Activated CD4-positive, alpha-beta T cell treated with anti-CD3 and anti-CD28 coated beads, Interleukin-2, amount 50 U/mL, for 4 hours (primary cell): Measurements from ENCODE around the gene RMND5A.
"Not testable (repeated sequence)": the region's sequence is repeated elsewhere in the genome, so short reads cannot be mapped to it uniquely, and the experiment has no call there.

Source experiments
- DNase-seq, 2 experiments: peaks; one replicate each; pipeline ENCODE4 v3.0.0-alpha.2; 2020

Gene RMND5A, protein sequence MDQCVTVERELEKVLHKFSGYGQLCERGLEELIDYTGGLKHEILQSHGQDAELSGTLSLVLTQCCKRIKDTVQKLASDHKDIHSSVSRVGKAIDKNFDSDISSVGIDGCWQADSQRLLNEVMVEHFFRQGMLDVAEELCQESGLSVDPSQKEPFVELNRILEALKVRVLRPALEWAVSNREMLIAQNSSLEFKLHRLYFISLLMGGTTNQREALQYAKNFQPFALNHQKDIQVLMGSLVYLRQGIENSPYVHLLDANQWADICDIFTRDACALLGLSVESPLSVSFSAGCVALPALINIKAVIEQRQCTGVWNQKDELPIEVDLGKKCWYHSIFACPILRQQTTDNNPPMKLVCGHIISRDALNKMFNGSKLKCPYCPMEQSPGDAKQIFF

DNA sequence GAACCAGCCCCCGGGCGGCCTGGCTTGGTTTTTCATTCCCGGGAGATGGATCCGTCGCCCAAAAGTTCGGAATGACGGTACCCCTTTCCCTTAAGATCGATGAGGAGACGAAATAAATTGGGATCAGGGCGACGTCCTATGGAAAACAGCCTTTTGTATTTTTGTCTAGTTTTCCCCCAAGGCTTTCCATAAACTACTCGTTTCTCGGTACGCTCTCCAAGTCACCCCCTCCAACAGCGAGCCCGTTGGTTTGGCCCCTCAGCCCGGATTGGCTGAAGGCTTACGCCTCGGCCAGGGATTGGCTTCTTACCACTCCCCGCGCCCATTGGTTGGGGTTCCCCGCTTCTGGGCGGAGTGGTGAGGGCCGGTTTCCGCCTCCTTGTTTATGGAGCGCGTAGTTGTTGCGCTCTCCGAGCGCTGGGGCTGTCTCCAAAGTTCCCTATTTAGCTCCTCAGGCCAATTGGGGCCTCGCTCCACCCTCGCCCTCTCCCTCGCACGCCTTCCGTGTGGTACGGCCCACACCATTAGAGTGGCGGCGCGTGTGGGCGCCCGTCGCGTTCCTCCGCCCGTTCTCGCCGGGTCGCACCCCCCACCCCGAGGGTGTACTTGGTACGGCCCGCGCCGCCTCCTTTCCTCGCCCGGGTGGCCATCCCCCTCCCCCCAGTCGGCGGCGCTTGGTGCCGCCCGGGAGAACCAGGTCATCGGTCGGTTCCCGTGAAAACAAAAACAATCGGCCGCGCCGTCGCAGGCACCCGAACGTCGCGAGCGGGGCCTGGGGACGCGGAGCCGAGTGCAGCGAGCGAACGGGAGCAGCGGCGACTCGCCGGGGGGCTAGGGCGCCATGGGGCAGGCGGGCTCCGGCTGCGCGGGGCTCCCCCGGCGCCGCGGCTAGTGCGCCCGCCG is at the start of gene RMND5A:
TSS of gene RMND5A (plus strand) at position 655 of the 903 bp plus-strand sequence. CDS start 377 bp downstream, outside the sequence.
- DNase-seq: peak; percentile 88 to 89

DNA sequence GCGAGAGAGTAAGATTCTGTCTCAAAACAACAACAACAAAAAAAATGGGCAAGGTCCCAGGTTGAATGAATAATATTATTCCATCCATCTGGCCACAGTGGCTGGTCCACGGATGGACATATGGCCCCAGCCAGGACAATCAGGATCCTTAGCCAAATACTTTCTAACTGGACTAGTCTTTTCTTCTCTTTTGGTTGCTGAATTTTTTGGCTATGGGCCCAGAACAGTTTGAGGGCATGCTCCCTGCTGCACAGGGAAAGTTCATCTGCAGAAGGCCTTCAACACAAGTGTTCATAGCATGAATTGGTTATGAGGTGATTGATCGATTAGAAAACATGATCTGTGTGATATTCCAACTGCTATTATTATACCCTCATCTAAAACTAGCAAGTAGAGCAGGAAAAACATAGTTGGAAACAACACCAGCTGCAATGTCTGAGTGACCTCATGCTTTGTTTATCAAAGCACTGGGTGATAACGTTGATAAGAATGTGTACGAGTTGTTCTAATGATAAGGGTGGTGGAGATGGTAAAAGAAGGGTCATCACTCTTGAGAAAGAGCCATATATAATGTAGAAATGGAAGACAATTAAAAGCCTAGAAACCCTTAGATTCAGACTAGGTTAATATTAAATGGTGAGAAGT is 48.6 kb upstream of the RMND5A start:
- DNase-seq: no peak

DNA sequence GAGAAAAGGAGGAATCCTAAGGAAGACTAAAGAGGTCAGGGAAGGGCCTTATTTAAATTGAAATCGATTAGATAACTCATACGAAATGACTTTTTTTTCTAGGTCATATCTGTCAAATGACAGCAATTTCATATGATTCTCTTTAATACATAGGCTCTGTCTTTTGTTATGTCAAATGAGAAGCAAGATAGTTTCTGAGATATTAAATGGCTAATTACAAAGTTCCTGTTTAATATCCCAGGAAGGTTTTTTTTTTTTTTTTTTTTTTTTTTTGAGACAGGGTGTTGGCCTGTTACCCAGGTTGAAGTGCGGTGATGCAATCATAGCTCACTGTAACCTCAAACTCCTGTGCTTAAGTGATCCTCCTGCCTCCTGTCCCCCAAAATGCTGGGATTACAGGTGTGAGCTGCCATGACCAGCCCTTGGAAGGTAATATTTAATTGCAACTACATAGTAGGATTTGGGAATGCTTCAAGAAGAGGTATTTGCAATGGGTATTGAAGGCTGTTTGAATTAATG is 48.0 kb upstream of the RMND5A start:
- no peak for DNase-seq

DNA sequence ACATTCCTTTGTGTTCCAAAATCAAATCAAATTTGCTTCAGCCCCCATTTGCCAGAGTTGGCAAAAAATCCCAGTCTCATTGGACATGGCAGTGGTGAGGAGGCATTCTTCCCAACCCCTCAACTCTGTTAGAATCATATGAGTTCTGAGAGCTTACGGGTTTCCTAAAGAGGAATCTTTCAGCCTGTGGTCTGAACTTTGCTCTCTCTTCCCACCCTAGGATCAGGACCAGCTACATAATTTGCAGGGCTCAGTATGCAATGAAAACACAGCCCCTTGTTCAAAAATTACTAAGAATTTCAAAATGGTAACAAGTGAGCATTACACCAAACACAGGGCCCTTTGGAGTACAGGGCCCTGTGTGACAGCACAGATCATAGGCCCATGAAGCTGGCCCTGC is 47.1 kb upstream of the RMND5A start:
- DNase-seq: no peak

DNA sequence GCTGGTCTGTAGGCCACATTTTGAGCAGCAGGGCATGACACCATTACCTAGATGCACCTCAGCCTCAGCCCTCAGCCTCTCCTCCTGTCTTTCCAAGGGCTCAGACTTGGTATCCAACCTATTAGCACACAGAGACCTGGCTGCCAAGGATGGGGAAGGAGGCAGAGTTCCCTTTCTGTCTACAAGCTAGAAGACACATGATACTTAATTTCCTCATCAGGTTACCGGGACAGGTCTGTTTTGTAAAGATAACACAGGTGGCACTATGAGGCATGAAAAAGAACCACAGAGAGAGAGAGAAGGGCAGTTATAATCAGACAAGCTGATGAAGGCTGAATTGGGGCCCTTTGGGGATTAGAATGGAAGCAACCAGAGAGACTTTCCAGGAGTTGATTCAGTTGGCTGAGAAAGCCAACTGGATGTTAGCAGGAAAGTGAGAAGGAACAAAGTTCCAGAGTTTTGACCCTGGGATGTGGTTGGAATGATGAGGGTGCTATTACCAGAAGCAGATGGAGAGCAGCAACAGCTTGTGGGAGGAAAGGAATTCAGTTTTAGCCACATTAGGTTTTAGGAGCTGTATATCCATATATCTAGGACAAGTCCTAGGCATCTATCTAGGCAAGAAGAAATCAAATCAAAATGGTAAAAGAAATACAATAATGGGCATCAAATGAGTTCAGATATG is 46.0 kb upstream of the RMND5A start:
- DNase-seq: no peak

DNA sequence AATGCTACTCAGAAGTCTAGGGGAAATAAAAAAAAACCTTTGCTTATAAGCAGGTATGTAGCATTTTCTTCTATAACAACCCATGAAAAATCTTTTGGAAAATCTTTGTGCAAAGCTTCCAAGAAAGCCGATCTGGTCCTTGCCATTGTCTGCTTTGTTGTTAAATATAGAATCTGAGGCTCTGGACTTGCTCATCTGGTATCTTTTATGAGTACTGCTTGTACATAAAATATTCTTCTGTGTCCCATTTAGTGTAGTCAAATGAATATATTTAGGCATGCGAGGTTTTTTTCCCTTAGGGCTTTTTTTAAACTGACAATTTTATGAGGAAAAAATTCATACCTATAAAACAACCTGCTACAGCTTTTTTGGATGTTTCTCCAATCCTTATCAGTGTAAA is 45.0 kb upstream of the RMND5A start:
- DNase-seq: no peak

DNA sequence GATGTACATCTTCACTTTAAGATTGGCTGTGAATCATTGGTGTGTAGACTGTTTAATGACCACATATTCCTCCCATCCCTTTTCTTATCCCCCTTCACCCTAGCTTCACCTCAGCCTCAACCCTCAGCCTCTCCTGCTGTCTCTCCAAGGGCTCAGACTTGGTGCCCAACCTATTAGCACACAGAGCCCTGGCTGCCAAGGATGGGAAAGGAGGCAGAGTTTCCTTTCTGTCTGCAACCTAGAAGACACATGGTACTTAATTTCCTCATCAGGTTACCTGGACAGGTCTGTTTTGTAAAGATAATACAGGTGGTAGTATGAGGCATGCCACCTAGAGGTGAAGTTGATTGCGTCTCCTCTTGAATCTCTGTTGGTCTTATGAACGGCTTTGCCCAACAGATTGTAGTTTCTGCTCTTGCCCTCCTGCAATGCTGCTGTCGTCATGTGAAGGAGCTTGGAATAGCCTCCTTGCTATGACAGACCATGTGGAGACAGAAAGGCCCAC is 44.5 kb upstream of the RMND5A start:
- DNase-seq: no peak

DNA sequence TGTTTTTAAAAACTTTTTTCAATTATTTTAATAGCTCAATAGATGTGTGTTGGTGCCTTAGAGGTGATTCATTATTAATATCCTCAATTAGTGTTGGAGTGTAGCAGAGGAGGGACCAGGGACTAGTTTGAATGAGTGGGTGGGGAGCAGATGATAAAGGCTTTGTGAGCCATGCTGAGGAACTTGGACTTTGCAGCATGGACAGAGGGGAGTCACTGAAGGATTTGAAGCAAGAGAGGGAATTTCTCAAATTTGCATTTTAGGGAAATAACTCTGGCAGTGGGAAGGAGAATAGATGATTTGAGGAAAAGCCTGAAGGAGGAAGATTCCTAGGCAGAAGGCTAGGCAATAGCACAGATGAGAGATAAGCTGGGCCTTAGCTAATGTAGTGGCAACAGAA is 42.3 kb upstream of the RMND5A start:
- no peak for DNase-seq

DNA sequence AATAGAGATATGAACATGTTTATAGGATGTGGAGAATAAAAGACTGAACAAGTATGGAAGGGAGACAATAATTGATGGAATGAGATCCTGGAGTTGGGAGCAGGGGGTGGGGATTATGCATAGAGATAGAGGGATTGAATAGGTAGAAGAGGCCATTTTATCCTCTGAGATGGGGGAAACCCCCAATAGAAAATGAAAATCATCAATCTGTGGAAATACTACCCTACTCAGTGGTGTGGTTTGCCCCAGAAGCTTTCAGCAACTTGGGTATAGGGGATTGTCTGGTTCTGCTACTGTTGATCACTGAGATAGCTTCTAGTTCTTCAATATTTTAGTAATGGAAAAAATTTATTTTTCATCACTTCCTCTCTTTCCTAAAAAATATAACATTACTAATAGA is 41.1 kb upstream of the RMND5A start:
- DNase-seq: no peak

DNA sequence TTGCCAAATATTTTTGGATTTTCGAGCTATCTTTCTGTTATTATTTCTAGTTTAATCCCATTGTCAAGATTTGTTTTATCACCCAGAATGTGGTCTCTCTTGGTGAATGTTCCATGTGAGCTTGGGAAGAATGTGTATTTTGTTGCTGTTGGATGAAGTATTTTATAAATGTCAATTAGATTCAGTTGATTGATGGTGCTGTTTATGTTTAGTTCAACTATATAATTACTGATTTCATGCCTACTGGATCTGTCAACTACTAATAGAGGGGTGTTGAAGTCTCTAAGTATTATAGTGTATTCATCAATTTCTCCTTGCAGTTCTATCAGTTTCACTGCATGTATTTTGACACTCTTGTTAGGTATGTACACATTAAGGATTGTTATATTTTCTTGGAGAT is 34.7 kb upstream of the RMND5A start:
- DNase-seq: no peak

DNA sequence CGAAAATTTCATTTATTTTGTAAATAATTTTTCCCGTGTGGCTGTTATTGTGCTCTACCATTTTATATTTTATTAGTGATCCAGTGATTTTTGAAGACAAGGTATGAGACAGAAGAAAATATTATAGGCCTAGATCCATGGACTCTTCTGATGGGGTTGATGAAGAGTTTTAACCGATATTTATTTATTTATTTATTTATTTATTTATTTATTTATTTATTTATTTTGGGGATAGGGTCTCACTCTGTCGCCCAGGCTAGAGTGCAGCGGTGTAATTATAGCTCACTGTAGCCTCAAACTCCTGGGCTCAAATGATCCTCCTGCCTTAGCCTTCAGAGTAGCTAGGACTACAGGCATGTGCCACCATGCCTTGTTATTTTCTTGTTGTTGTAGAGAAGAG is 33.6 kb upstream of the RMND5A start:
- DNase-seq: no peak

DNA sequence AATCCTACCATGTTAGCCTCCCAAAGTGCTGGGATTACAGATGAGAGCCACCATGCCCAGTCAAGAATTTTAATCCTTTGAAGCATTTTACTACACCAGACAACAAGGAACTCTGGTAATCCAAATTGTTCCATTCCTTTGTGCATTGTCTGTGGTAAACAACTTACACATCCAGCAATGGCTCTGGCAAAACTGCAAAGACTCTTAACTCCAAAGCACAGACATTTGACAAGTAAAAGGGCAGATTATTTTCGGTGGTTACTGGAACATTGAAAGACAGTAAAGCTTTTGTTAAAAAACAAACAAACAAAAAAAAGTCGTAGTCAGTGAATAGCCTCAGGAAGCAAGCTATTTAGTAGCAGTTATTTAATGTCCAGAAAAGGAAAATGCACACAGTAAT is 33.2 kb upstream of the RMND5A start:
- DNase-seq: no peak

DNA sequence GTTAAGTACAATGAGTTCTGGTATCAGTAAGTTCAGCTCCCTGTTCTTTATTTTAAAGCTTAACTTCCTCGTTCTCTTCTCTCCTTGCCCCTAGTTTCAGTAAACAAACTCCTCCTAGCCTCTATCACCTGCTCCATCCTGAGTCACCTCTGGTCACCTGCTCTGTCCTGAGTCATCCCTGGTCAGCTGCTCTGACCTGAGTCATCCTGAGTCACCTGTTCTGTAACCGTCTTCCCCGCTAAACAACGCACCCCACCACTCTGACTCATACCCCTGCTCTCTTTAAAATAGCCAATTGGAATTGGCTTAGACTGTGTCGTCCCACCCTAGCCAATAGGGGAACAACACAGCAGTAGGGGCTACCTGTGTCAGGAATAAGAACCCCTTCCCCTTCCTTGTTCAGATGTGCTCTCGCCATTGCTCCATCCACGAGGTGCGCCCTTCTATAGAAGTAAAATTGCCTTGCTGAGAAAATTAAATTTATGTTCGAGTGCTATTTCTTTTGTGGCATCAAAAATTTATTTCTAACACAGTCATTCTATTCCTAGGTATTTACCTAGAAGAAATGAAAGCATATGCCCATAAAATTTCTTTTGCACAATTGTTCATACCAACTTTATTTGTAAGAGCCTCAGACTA is 24.9 kb upstream of the RMND5A start:
- DNase-seq: no peak

DNA sequence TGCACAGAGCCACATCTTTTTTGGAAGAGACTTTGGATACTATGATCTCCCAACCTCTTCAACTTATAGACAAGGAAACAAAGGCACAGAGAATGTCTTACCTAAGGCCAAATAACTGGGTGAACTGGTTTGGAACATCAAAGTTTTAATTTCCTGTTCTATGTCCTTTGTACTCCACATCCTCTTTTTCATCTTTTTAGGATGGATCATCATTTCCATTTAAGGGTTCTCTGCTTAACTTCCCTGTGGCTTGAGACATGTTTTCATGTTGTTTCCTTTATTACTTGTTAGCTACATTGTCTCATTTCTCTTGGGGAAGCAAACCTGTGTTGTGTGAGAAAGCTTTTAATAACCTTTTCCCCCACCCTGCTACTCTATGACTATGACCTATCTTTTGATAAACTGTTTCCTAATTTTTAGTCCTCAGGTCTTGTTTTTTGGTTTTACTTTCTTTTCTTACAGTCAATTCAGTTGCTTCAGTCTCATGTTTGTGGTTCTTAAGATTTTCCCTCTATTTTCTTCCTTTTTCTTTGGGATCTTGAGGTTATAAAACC is 22.5 kb upstream of the RMND5A start:
- DNase-seq: no peak

DNA sequence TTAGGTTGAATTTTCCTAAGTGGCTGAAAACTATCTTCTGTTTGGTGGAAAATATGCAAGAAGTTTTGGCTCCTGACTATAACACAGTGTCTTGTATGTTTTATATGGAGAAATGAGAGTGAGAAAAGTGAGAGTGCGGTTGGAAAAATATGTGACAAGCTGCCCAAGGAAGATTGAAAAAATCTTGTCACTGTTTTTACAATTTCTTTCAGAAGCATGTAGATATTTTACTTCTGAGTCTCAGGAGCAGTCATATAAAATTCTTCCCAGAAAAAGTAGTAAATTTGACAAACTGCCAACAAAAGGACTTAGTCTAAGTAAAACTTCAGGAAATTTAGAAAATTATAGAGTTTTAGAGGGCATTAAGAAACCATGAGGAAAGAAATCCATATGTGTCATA is 19.4 kb upstream of the RMND5A start:
- no peak for DNase-seq

DNA sequence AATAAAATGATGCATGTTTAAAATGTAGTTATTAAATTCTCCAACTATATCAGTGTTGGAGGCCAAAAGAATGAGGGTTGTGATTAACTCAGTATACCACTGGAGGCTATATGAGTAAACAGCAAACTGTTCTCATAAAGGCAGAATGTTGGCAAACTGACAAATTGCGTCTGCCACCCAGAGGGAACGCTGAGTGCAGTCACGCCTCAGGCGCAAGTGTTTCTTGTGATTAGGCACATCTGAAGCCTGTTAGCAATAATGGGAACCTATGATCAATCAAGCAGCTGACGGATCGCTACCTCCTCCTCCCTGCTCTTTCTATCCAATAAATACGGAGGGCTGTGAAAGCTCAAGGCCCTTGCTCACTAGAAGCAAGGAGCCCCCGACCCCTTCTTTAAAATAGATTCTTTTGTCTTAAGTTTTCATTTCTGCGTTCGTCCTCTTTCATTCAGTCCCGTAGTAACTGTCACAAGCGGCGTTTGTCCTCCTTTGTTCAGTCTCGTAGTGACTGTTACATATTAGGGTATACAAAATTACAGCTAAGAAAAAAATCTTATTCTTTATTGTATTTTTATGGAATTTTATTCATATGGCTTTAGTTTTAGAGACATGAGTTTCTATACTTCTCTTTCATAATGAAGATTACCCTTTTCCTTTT is 16.3 kb upstream of the RMND5A start:
- DNase-seq: no peak

DNA sequence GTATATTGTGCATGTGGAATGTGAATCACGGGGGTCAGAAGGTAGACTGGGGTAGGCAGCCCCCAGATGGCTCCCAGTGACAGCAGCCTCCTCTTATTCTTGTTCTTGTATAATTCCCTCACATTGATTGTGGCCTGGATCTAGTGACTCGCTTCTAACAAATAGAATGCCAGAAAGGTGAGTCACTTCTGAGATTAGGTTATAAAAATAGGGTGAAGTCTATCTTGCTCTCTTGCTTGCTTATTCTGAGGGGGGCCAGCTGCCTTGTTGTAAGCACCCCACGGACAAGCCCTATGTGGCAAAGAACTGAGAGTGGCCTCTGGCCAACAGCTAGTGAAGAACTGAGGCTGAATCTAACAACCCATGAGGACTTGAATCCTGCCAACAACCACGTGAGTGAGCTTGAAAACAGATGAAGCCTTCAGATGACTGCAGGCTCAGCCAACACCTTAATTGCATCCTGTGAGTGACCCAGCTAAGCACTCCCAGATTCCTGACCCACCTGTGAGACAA is 15.6 kb upstream of the RMND5A start:
- DNase-seq: no peak

DNA sequence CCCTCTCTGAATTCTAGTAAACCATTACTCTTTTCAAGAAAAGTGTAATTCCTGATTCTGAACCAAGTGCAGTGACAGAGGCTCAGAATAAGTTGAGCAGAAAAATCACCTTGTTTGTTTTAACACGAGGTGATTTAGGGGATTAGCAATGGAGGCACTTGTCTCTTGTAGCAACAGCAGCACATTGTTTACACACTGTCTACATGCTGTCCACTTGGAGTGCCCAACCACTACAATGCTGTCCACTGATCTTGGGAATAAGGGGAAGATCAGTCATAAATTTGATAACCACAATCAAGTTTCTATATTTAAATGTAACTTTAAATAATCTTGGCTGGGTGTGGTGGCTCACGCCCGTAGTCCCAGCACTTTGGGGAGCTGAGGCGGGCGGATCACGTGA is 13.9 kb upstream of the RMND5A start:
- DNase-seq: no peak

DNA sequence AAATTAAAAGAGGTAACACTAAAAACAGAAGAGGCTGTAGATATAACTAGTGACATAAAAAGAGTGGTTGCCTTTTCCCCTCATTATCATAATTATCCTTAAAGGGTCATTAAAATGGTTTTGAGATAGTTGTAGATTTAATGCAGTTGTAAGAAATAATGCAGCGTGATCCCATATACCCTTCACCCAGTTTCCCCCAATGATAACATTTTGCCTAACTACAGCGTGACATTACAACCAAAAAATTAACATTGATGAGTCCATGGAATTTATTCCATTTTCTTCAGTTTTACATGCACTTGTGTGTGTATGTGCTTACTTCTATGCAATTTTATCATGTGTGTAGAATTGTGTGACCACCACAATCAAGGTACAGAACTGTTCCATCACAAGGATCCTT is 13.2 kb upstream of the RMND5A start:
- DNase-seq: no peak

DNA sequence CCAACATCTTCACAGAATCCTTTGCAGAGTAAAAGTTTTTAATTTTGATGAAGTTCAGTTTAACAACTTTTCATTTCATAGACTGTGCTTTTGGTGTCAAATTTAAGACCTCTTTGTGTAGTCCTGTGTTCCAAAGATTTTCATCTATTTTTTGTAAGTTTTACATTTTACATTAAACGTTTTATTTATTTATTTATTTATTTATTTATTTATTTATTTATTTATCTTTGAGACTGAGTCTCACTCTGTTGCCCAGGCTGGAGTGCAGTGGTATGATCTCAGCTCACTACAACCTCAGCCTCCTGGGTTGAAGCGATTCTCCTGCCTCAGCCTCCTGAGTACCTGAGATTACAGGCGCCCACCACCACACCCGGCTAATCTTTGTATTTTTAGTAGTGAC is 12.0 kb upstream of the RMND5A start:
- DNase-seq: not testable (repeated sequence)
